Keratinocyte (primary cell): ENCODE results near the gene GALNT13. TPM values are rescaled to one million over a fixed set of nuclear protein-coding genes. Genes with fewer than 3 reads are reported as not detected.

Experiments
- DNase-seq: peaks from one replicate; pipeline ENCODE4 v3.0.0-alpha.2; 2011; ENCODE audit warnings: low read depth, missing footprints, low spot score
- FAIRE-seq: peaks from 2 replicates; lab custom pipeline; 2011; peaks lifted over from hg19 to GRCh38; lab: Jason Lieb, UNC
- H2AFZ ChIP-seq: 2 replicates; pipeline ENCODE4 v1.6.0; 2012; ENCODE audit warnings: low read length, control low read depth, inconsistent platforms; ENCODE audit not compliant: control insufficient read depth
- H3K27ac ChIP-seq: 2 replicates; pipeline ENCODE4 v1.5.1; 2011; ENCODE audit warnings: low read length; ENCODE audit not compliant: control insufficient read depth, insufficient read depth
- H3K27me3 ChIP-seq: 3 replicates; pipeline ENCODE4 v1.6.0; 2011; ENCODE audit warnings: low read length; ENCODE audit not compliant: control insufficient read depth, insufficient read depth; ENCODE audit errors: extremely low read depth
- H3K36me3 ChIP-seq, 2 experiments: 2 replicates in 1 of 2; 3 replicates in 1 of 2; pipeline ENCODE4 v1.5.1; 2011; ENCODE audit warnings: low read length in 2 of 2, mild to moderate bottlenecking in 1 of 2; ENCODE audit not compliant: control insufficient read depth in 2 of 2, insufficient read depth in 2 of 2; ENCODE audit errors: extremely low read depth in 1 of 2
- H3K4me1 ChIP-seq: 3 replicates; pipeline ENCODE4 v1.5.1; 2011; ENCODE audit warnings: low read length; ENCODE audit not compliant: control insufficient read depth, insufficient read depth; ENCODE audit errors: extremely low read depth
- H3K4me2 ChIP-seq: 3 replicates; pipeline ENCODE4 v1.6.0; 2011; ENCODE audit warnings: low read depth, low read length; ENCODE audit not compliant: control insufficient read depth, insufficient read depth; ENCODE audit errors: extremely low read depth
- H3K4me3 ChIP-seq, 3 experiments: fragments of 200-600 bp in 1 of 3; sonication (generic) in 1 of 3; 2 replicates in 2 of 3; 3 replicates in 1 of 3; pipeline ENCODE4 v1.5.1; 2011 to 2016; ENCODE audit warnings: low read length in 3 of 3, mild to moderate bottlenecking in 3 of 3, control low read depth in 2 of 3, inconsistent platforms in 1 of 3, low read depth in 1 of 3, mixed read lengths in 1 of 3, mixed run types in 1 of 3, moderate library complexity in 1 of 3; ENCODE audit not compliant: control insufficient read depth in 2 of 3, insufficient read depth in 2 of 3; ENCODE audit errors: extremely low read depth in 1 of 3
- H3K79me2 ChIP-seq: 2 replicates; pipeline ENCODE4 v1.6.0; 2012; ENCODE audit warnings: low read length; ENCODE audit not compliant: control insufficient read depth, insufficient read depth
- H3K9ac ChIP-seq: 3 replicates; pipeline ENCODE4 v1.6.0; 2011; ENCODE audit warnings: low read length; ENCODE audit not compliant: control insufficient read depth, insufficient read depth; ENCODE audit errors: extremely low read depth
- H3K9me1 ChIP-seq: 3 replicates; pipeline ENCODE4 v1.6.0; 2011; ENCODE audit warnings: low read length; ENCODE audit not compliant: control insufficient read depth, insufficient read depth; ENCODE audit errors: extremely low read depth
- H3K9me3 ChIP-seq: 2 replicates; pipeline ENCODE4 v1.5.1; 2012; ENCODE audit warnings: low read depth, low read length; ENCODE audit not compliant: control insufficient read depth
- H4K20me1 ChIP-seq: 3 replicates; pipeline ENCODE4 v1.6.0; 2011; ENCODE audit warnings: low read length; ENCODE audit not compliant: control insufficient read depth, insufficient read depth; ENCODE audit errors: extremely low read depth
- EZH2 ChIP-seq: IDR thresholded peaks from one replicate; pipeline ENCODE4 v1.6.1; 2012; ENCODE audit warnings: inconsistent platforms, mild to moderate bottlenecking, low read length, moderate library complexity
- dilution Hi-C: fragments of 300-500 bp; cut with MboI; formaldehyde crosslinking; loops from one replicate; pipeline ENCODE4 v1.7.0; 2020; ENCODE audit warnings: low sequenced_read_pairs; ENCODE audit not compliant: extremely low pct_ligation_motif_present
- polyA plus RNA-seq, 5 experiments: library from polyadenylated mRNA; depleted of rRNA in 3 of 5; stranded (reverse) in 3 of 5; stranded (forward) in 1 of 5; unstranded in 1 of 5; fragments of >200 nt; gene quantifications; 1 replicate in 1 of 5; 2 replicates in 3 of 5; 3 replicates in 1 of 5; pipeline versions ENCODE4 v1.2.1 to v1.2.3, GENCODE V29; 2011 to 2012; ENCODE audit warnings: missing spikeins in 2 of 5, low read depth in 1 of 5, low replicate concordance in 1 of 5
- TF ChIP-seq, protein P1 (sequence below), 3 experiments: IDR thresholded peaks in 1 of 3; conservative IDR thresholded peaks in 1 of 3; optimal IDR thresholded peaks in 1 of 3; 2 replicates in 2 of 3; 3 replicates in 1 of 3; pipeline versions ENCODE3 to v1.5.1; 2011; ENCODE audit warnings: low read length in 3 of 3, mild to moderate bottlenecking in 3 of 3, moderate library complexity in 2 of 3, control low read depth in 1 of 3, inconsistent platforms in 1 of 3; ENCODE audit not compliant: insufficient read depth in 2 of 3; ENCODE audit errors: extremely low read depth in 1 of 3

The GALNT13 gene
- polyA plus RNA-seq, 1 donor (not counting 4 experiments of a cell fraction or from before 2014, with no cell fraction given), result not detected

- H3K4me3 ChIP-seq, result no peak overlapping the region
These were observed 759 bp downstream of the GALNT13 start for GRCh38 chr2:153872311-153873051.

DNA sequence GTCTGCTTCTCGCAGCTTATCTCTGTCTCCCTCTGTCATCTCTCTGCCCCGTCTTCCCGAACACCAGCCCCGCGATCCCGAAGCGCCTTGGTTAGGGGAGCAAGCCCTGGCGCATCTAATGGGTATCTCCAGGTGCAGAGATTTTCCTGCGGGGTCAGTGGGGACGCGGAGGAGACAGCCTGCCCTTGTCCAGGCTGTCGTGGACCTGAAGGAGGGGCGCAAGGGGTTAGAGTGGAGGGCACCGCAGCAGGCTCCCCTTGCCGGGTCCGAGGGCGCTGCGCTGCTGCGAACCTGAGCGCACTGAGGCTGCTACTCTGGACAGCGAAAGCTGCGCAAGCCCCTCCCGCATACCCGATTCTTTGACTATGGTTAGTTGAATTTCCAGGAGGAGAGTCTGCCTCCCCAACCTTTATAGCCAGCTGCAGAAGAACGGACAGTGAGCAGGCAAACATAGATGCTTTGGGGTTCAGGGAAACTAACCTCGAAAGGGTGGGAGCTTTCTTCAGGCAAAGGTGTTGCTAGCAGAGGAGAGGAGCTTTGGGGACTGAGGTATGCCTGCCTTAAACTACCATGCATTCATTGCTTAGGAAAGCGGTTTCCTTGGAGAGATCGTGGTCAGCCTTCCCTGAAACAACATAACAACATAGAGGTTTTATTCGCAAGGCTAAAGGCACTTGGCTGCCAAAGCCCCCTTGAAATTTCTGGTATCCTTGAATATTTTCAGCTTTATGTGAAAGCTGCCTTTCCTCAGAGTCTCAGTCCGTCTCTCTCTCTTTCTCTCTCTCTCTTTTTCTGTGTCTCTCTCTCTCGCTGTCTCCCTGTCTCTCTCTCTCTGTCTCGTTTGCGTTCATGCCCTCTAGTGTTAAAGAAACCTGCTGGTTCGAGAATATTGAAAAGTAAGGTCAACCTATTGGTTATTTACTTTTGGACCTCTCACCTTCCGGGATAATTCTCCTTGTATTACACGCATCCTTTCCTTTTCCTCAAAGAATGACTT, 1.6 kb downstream of the GALNT13 start:
- dilution Hi-C loops, result no loop called here
- DNase-seq, result no peak
- no peaks in the 10 kb centered on the region for H3K9me3 ChIP-seq
- no peak overlapping the region for H3K4me2 ChIP-seq
- no peak overlapping the region for H3K27ac ChIP-seq
- no peak overlapping the region for H3K9ac ChIP-seq
- H3K4me1 ChIP-seq, result no peaks in the 10 kb centered on the region
- no peaks in the 10 kb centered on the region for H3K79me2 ChIP-seq
- H3K4me3 ChIP-seq, result no peak overlapping the region
- H3K36me3 ChIP-seq, result no peaks in the 10 kb centered on the region
- FAIRE-seq, result no peak
- no peaks in the 10 kb centered on the region for H4K20me1 ChIP-seq
- H3K9me1 ChIP-seq, result no peaks in the 10 kb centered on the region
- H2AFZ ChIP-seq, result no peak overlapping the region
- H3K27me3 ChIP-seq, result peaks cover 39% of the 10 kb centered on the region
- TF ChIP-seq EZH2, result no peak
- TF ChIP-seq, protein P1, sequence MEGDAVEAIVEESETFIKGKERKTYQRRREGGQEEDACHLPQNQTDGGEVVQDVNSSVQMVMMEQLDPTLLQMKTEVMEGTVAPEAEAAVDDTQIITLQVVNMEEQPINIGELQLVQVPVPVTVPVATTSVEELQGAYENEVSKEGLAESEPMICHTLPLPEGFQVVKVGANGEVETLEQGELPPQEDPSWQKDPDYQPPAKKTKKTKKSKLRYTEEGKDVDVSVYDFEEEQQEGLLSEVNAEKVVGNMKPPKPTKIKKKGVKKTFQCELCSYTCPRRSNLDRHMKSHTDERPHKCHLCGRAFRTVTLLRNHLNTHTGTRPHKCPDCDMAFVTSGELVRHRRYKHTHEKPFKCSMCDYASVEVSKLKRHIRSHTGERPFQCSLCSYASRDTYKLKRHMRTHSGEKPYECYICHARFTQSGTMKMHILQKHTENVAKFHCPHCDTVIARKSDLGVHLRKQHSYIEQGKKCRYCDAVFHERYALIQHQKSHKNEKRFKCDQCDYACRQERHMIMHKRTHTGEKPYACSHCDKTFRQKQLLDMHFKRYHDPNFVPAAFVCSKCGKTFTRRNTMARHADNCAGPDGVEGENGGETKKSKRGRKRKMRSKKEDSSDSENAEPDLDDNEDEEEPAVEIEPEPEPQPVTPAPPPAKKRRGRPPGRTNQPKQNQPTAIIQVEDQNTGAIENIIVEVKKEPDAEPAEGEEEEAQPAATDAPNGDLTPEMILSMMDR (optimal IDR thresholded peaks at IDR 0.05 in 1 of 3, IDR thresholded peaks at IDR 0.05 in 1 of 3, conservative IDR thresholded peaks at IDR 0.05 in 1 of 3; ENCODE audit: extremely low read depth in 1 of 3, insufficient read depth in 2 of 3, low read length in 3 of 3), result no peak

More at GRCh38 chr2:153872311-153873051, 759 bp downstream of the GALNT13 start:
- dilution Hi-C loops, result no loop called here
- H3K4me2 ChIP-seq, result no peak overlapping the region
- no peaks in the 10 kb centered on the region for H4K20me1 ChIP-seq
- peaks cover 39% of the 10 kb centered on the region for H3K27me3 ChIP-seq
- H3K36me3 ChIP-seq, result no peaks in the 10 kb centered on the region
- DNase-seq, result no peak
- no peaks in the 10 kb centered on the region for H3K9me3 ChIP-seq
- H3K79me2 ChIP-seq, result no peaks in the 10 kb centered on the region
- TF ChIP-seq, protein P1 (optimal IDR thresholded peaks at IDR 0.05 in 1 of 3, IDR thresholded peaks at IDR 0.05 in 1 of 3, conservative IDR thresholded peaks at IDR 0.05 in 1 of 3; ENCODE audit: extremely low read depth in 1 of 3, insufficient read depth in 2 of 3, low read length in 3 of 3), result no peak
- peak; percentile 44 for TF ChIP-seq EZH2
- H2AFZ ChIP-seq, result no peak overlapping the region
- no peak for FAIRE-seq
- no peaks in the 10 kb centered on the region for H3K4me1 ChIP-seq
- H3K27ac ChIP-seq, result no peak overlapping the region
- no peak overlapping the region for H3K9ac ChIP-seq
- H3K9me1 ChIP-seq, result no peaks in the 10 kb centered on the region
